ENCODE measurements around the gene SETBP1.

DNA sequence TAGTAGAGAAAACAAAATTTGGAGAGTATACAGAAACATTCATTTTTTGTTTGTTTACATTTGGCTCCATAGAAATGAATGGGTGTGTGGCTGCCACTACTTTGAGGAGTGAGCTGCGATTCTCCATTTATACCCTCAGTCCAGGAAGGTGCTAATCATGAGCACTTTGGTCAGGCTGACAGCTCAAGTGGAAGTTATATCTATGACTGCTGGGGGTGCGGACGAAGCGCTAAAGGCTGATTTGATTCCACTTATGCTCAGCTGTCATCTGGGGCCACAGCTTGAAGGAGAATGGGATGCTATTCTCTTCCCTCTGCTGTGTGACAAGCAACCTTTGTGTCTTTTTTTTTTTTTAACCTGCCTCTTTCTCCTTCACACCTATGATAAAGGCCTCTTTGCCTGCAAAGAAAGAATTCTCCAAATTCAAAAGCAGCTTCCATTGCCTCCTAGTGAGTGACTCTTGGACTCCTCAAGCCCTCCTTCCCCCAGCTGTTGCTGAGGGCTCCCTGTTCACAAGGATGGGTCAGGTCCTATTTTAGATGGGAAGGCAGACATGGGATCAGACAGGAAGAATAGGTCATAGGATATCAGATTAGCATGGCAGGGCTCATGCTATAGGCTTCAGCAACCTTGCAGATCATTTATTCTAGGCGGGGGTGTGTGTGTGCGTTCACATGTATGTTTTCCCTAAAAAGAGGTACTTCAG lies 201.6 kb downstream of the SETBP1 start:
- TF ChIP-seq, protein P1, sequence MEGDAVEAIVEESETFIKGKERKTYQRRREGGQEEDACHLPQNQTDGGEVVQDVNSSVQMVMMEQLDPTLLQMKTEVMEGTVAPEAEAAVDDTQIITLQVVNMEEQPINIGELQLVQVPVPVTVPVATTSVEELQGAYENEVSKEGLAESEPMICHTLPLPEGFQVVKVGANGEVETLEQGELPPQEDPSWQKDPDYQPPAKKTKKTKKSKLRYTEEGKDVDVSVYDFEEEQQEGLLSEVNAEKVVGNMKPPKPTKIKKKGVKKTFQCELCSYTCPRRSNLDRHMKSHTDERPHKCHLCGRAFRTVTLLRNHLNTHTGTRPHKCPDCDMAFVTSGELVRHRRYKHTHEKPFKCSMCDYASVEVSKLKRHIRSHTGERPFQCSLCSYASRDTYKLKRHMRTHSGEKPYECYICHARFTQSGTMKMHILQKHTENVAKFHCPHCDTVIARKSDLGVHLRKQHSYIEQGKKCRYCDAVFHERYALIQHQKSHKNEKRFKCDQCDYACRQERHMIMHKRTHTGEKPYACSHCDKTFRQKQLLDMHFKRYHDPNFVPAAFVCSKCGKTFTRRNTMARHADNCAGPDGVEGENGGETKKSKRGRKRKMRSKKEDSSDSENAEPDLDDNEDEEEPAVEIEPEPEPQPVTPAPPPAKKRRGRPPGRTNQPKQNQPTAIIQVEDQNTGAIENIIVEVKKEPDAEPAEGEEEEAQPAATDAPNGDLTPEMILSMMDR (IDR thresholded peaks at IDR 0.05): no peak
- TF ChIP-seq ELF4 (CRISPR knock-in tag; IDR thresholded peaks at IDR 0.05; ENCODE audit: low read depth): no peak
- no peak for TF ChIP-seq E2F4 (CRISPR knock-in tag; IDR thresholded peaks at IDR 0.05; ENCODE audit: borderline replicate concordance, low read depth)
